Mucosa of descending colon (tissue), 3 donors: ENCODE results near the gene HS6ST2. TPM values are rescaled to one million over a fixed set of nuclear protein-coding genes. Genes with fewer than 3 reads are reported as not detected.

Source experiments
- ATAC-seq: fragments of 200-7000 bp; cut with Tn5 transposase; one replicate; pipeline ENCODE4 v1.9.1; 2020; ENCODE audit warnings: mild to moderate bottlenecking, moderate library complexity
- DNase-seq, 3 donors: peaks; one replicate each; pipeline ENCODE4 v3.0.0-alpha.2; 2020
- H3K36me3 ChIP-seq: fragments of 200-600 bp; one replicate; pipeline ENCODE4 v1.8.0; 2021; ENCODE audit warnings: low read depth, mild to moderate bottlenecking
- H3K4me1 ChIP-seq: fragments of 200-600 bp; one replicate; pipeline ENCODE4 v1.8.0; 2021; ENCODE audit warnings: low read depth, mild to moderate bottlenecking
- H3K4me3 ChIP-seq: fragments of 200-600 bp; one replicate; pipeline ENCODE4 v1.8.0; 2021; ENCODE audit warnings: mild to moderate bottlenecking
- H3K9me3 ChIP-seq: fragments of 200-600 bp; one replicate; pipeline ENCODE4 v1.8.0; 2021; ENCODE audit warnings: mild to moderate bottlenecking
- intact Hi-C, 2 donors: fragments of 100-400 bp; cut with DNase I in 1 of 2; cut with micrococcal nuclease in 1 of 2; formaldehyde crosslinking; loops; one replicate each; pipeline versions ENCODE4 v1.11.0 to v1.11.1; 2022; cut with DNase I, micrococcal nuclease
- total RNA-seq, 3 donors: library from RNA; stranded (reverse); fragmentation: NEBNext Ultra II Directional in 2 of 3; extraction: Animal tissue kit (Norgen Biotek cat#: 25700) in 2 of 3; gene quantifications; one replicate each; pipeline versions ENCODE4 v1.2.1 to v1.2.4, GENCODE V29; 2021 to 2023
- TF ChIP-seq, protein P1 (sequence below): fragments of 200-600 bp; IDR thresholded peaks from one replicate; pipeline ENCODE4 v1.8.0; 2022; ENCODE audit warnings: antibody characterized with exemption, mild to moderate bottlenecking
- donor health status: DM: no; HTN: no; CAD: no; lungs with moderate emphysema.
- donor health status: DM: no; HTN: no; CAD: no.
- donor health status: DM: no; HTN: yes; CAD: no.

HS6ST2 gene
- total RNA-seq, 3 donors from 2014 or later: 0.38 to 1.5 (median 0.52) TPM

DNA sequence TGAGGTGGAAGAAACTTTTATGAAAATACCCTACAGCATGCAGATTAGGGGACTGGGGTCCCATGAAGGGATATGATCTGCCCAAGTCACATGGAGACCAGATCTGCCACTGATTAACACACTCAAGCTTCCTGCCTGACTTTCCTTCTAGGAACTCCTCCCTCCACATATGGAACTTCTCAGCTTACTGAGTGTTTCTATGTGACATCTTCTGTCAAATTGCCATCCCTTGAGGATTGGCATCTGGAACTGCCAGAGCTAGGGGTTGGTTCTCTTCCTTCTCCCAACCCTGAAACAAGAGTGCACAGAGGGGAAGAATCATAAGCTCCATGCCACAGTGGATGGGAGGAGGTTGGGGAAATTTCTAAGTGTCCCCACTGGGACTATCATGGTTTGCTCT, 319.0 kb downstream of the HS6ST2 start:
- DNase-seq (no peak), ATAC-seq (no peak)
- no peaks in the 10 kb centered on the region for H3K36me3 ChIP-seq
- H3K4me1 ChIP-seq: no peaks in the 10 kb centered on the region
- TF ChIP-seq, protein P1, sequence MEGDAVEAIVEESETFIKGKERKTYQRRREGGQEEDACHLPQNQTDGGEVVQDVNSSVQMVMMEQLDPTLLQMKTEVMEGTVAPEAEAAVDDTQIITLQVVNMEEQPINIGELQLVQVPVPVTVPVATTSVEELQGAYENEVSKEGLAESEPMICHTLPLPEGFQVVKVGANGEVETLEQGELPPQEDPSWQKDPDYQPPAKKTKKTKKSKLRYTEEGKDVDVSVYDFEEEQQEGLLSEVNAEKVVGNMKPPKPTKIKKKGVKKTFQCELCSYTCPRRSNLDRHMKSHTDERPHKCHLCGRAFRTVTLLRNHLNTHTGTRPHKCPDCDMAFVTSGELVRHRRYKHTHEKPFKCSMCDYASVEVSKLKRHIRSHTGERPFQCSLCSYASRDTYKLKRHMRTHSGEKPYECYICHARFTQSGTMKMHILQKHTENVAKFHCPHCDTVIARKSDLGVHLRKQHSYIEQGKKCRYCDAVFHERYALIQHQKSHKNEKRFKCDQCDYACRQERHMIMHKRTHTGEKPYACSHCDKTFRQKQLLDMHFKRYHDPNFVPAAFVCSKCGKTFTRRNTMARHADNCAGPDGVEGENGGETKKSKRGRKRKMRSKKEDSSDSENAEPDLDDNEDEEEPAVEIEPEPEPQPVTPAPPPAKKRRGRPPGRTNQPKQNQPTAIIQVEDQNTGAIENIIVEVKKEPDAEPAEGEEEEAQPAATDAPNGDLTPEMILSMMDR: no peak
- intact Hi-C loops: loop anchor here in 1 of 2 donors (10.0 kb wide), 2 partner anchors 345 to 795 kb away; no protein-coding TSS in a partner anchor
- H3K9me3 ChIP-seq: no peaks in the 10 kb centered on the region
- H3K4me3 ChIP-seq: no peak overlapping the region

GRCh38 chrX:132638313-132638712, 320.1 kb downstream of the HS6ST2 start:
- intact Hi-C loops: loop anchor here in 1 of 2 donors (10.0 kb wide), 2 partner anchors 344 to 794 kb away; no protein-coding TSS in a partner anchor

DNA sequence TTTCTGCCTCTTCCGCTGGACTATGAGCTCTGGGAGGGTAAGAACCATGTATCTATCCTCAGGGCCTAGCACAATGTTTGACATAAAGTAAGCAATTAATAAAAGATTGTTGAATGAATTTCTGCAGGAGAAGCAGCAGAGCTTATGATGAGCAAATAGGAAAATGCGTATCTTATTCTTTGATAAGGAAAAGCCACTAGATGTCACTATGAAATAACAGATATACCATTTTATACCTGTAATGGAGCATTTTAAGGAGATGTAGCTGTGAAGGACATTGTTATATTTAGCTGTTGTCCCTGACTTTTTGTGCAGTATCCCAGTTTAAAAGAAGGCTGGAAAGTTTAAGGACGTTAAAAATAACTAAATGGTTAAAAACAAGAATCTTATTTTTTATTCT, 322.3 kb downstream of the HS6ST2 start:
- TF ChIP-seq, protein P1: no peak

More at GRCh38 chrX:132638313-132638712, 320.1 kb downstream of the HS6ST2 start:
- DNase-seq (no peak), ATAC-seq (no peak)
- Histone ChIP-seq H3K4me1 (no peaks in the 10 kb centered on the region), H3K9me3 (no peaks in the 10 kb centered on the region), H3K36me3 (no peaks in the 10 kb centered on the region), H3K4me3 (no peak overlapping the region)
- TF ChIP-seq, protein P1: no peak

GRCh38 chrX:132634521-132634920, 323.9 kb downstream of the HS6ST2 start:
- ATAC-seq: no peak
- intact Hi-C loops: loop anchor here in 1 of 2 donors (10.0 kb wide), 2 partner anchors 340 to 790 kb away; no protein-coding TSS in a partner anchor

More for the DNA sequence above, 322.3 kb downstream of the HS6ST2 start:
- Histone ChIP-seq H3K4me3 (no peak overlapping the region), H3K9me3 (no peaks in the 10 kb centered on the region), H3K4me1 (no peaks in the 10 kb centered on the region), H3K36me3 (no peaks in the 10 kb centered on the region)
- no peak for DNase-seq
- intact Hi-C loops: loop anchor here in 1 of 2 donors (10.0 kb wide), 2 partner anchors 341 to 791 kb away; no protein-coding TSS in a partner anchor
- ATAC-seq: no peak

DNA sequence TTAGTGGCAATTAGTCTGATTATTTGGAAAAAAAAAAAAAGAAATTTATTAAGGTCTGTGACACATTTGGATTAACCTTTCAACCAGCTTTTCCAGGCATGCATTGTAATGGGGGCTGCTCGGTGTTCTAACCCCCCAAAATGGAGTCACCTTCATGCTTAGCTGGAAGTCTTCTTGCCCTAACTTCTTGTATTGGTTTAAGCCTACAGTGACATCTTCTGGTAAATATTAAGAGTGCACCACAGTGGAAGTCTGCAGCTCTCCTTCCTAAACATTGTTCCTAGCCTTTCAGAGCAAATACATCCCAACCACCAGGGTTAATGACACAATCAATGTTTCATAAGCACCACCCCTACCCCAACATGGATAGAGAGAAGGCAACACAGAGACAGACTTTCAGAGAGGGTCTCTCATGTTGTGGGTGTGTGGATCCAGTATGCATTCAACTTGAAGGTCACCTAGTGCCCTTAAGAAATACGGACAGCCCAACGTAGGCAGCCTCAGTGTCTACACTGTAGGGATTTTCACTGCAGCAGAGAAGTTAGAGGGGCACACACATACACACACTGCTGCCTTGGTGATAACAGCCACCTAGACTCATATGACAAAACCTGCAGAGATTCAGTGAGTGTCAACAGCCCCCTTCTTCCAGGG, 326.7 kb downstream of the HS6ST2 start:
- Histone ChIP-seq H3K9me3 (no peaks in the 10 kb centered on the region), H3K4me1 (no peaks in the 10 kb centered on the region), H3K4me3 (no peak overlapping the region), H3K36me3 (no peaks in the 10 kb centered on the region)
- TF ChIP-seq, protein P1: no peak
- intact Hi-C loops: loop anchor here in 1 of 2 donors (10.0 kb wide), 2 partner anchors 337 to 787 kb away; no protein-coding TSS in a partner anchor
- no peak for DNase-seq
- ATAC-seq: peak; percentile 25

More at GRCh38 chrX:132634521-132634920, 323.9 kb downstream of the HS6ST2 start:
- H3K4me1 ChIP-seq: no peaks in the 10 kb centered on the region
- no peak overlapping the region for H3K4me3 ChIP-seq
- no peak for DNase-seq
- TF ChIP-seq, protein P1: no peak
- no peaks in the 10 kb centered on the region for H3K36me3 ChIP-seq
- no peaks in the 10 kb centered on the region for H3K9me3 ChIP-seq
